Hindlimb muscle (tissue), 1 donor: ENCODE measurements around the gene ANKRD10. TPM values are rescaled to one million over a fixed set of nuclear protein-coding genes. Genes with fewer than 3 reads are reported as not detected.
"Not testable (repeated sequence)": the region's sequence is repeated elsewhere in the genome, so short reads cannot be mapped to it uniquely, and the experiment has no call there.

ENCODE experiments used
- DNase-seq: peaks from one replicate; pipeline ENCODE4 v3.0.0-alpha.2; 2013
- polyA plus RNA-seq: library from polyadenylated mRNA; unstranded; fragments of 120-200 nt; gene quantifications from one replicate; pipeline ENCODE4 v1.2.1, GENCODE V29; 2013; ENCODE audit not compliant: insufficient read length

Gene ANKRD10
- polyA plus RNA-seq, 1 donor = 252 TPM

- no peak for DNase-seq
Measured at GRCh38 chr13:110866491-110867170, 48.2 kb downstream of the ANKRD10 start.

- no peak for DNase-seq
Measured at GRCh38 chr13:110863685-110864084, 51.2 kb downstream of the ANKRD10 start.

GRCh38 chr13:110860983-110861382, 53.9 kb downstream of the ANKRD10 start:
- DNase-seq = no peak

- DNase-seq = no peak
Measured at GRCh38 chr13:110856942-110857835, 57.7 kb downstream of the ANKRD10 start.

- no peak for DNase-seq
Measured at GRCh38 chr13:110855363-110855762, 59.5 kb downstream of the ANKRD10 start.

- no peak for DNase-seq
Measured at GRCh38 chr13:110854866-110855265, 60.0 kb downstream of the ANKRD10 start.

GRCh38 chr13:110853235-110853721, 61.6 kb downstream of the ANKRD10 start:
- DNase-seq = no peak

- DNase-seq = no peak
Measured at GRCh38 chr13:110850840-110851239, 64.0 kb downstream of the ANKRD10 start.

- DNase-seq = no peak
Measured at GRCh38 chr13:110850006-110850405, 64.9 kb downstream of the ANKRD10 start.

GRCh38 chr13:110845520-110845919, 69.3 kb downstream of the ANKRD10 start:
- DNase-seq = no peak

GRCh38 chr13:110841846-110842245, 73.0 kb downstream of the ANKRD10 start:
- DNase-seq = no peak

GRCh38 chr13:110841406-110841805, 73.5 kb downstream of the ANKRD10 start:
- no peak for DNase-seq

- no peak for DNase-seq
Measured at GRCh38 chr13:110838867-110839538, 75.9 kb downstream of the ANKRD10 start.

GRCh38 chr13:110838116-110838515, 76.8 kb downstream of the ANKRD10 start:
- no peak for DNase-seq

- DNase-seq = not testable (repeated sequence)
Measured at GRCh38 chr13:110837397-110838061, 77.3 kb downstream of the ANKRD10 start.

GRCh38 chr13:110836605-110836903, 78.3 kb downstream of the ANKRD10 start:
- no peak for DNase-seq

GRCh38 chr13:110835721-110836604, 78.9 kb downstream of the ANKRD10 start:
- DNase-seq = no peak

GRCh38 chr13:110834572-110834971, 80.3 kb downstream of the ANKRD10 start:
- DNase-seq = no peak

- no peak for DNase-seq
Measured at GRCh38 chr13:110832531-110832930, 82.3 kb downstream of the ANKRD10 start.

- no peak for DNase-seq
Measured at GRCh38 chr13:110832205-110832479, 82.7 kb downstream of the ANKRD10 start.

- no peak for DNase-seq
Measured at GRCh38 chr13:110831437-110832204, 83.2 kb downstream of the ANKRD10 start.
